Measurements from ENCODE around the gene CCDC85A. TPM values are rescaled to one million over a fixed set of nuclear protein-coding genes. Genes with fewer than 3 reads are reported as not detected.

CCDC85A gene
- total RNA-seq, 1 donor from 2014 or later, result 1.7 TPM

DNA sequence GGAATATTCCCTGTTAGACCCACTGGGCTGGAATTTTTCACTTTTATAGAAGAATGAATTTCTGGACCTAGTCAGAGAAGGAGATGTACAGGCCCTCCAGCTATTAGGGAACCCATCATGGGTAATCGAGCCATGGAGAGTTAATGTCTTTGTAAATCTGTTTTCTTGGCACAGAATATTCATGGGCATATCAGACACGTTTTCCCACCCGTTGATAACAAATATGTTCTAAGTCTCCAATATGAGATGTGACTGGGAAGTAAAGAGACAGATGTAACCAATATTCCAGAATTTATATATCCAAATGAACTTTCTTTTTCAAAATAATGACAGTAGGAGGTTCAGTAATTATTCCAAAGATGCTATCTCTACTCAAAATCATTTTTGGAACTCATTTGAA is 38.7 kb downstream of the CCDC85A start:
- Mint-ChIP-seq H3K36me3 (ENCODE audit: unreplicated experiment) (peaks cover 2% of the 10 kb centered on the region), H3K27ac (ENCODE audit: unreplicated experiment) (no peak overlapping the region), H3K4me1 (ENCODE audit: unreplicated experiment) (peaks cover 5% of the 10 kb centered on the region), H3K4me3 (ENCODE audit: unreplicated experiment) (no peak overlapping the region), H3K9me3 (ENCODE audit: unreplicated experiment) (peaks cover 5% of the 10 kb centered on the region), H3K27me3 (ENCODE audit: unreplicated experiment) (no peaks in the 10 kb centered on the region)
- TF ChIP-seq CTCF (IDR thresholded peaks at IDR 0.05), result no peak
- no peak for DNase-seq (ENCODE audit: extremely low spot score, unreplicated experiment)

- peaks cover 6% of the 10 kb centered on the region for H3K4me1 Mint-ChIP-seq (ENCODE audit: unreplicated experiment)
- no peak overlapping the region for H3K4me3 Mint-ChIP-seq (ENCODE audit: unreplicated experiment)
- H3K9me3 Mint-ChIP-seq (ENCODE audit: unreplicated experiment), result peaks cover 5% of the 10 kb centered on the region
- peaks cover 2% of the 10 kb centered on the region for H3K36me3 Mint-ChIP-seq (ENCODE audit: unreplicated experiment)
- no peak overlapping the region for H3K27ac Mint-ChIP-seq (ENCODE audit: unreplicated experiment)
- no peaks in the 10 kb centered on the region for H3K27me3 Mint-ChIP-seq (ENCODE audit: unreplicated experiment)
- no peak for DNase-seq (ENCODE audit: extremely low spot score, unreplicated experiment)
- TF ChIP-seq CTCF (IDR thresholded peaks at IDR 0.05), result no peak
Observed at GRCh38 chr2:56224316-56224715, 40.5 kb downstream of the CCDC85A start.

GRCh38 chr2:56227811-56228210 is 44.0 kb downstream of the CCDC85A start:
- no peaks in the 10 kb centered on the region for H3K9me3 Mint-ChIP-seq (ENCODE audit: unreplicated experiment)
- H3K27me3 Mint-ChIP-seq (ENCODE audit: unreplicated experiment), result no peaks in the 10 kb centered on the region
- no peak overlapping the region for H3K27ac Mint-ChIP-seq (ENCODE audit: unreplicated experiment)
- H3K36me3 Mint-ChIP-seq (ENCODE audit: unreplicated experiment), result peaks cover 2% of the 10 kb centered on the region
- no peak for TF ChIP-seq CTCF (IDR thresholded peaks at IDR 0.05)
- peaks cover 7% of the 10 kb centered on the region for H3K4me1 Mint-ChIP-seq (ENCODE audit: unreplicated experiment)
- H3K4me3 Mint-ChIP-seq (ENCODE audit: unreplicated experiment), result no peak overlapping the region
- no peak for DNase-seq (ENCODE audit: extremely low spot score, unreplicated experiment)

- no peak for DNase-seq (ENCODE audit: extremely low spot score, unreplicated experiment)
- Mint-ChIP-seq H3K4me3 (ENCODE audit: unreplicated experiment) (no peak overlapping the region), H3K27me3 (ENCODE audit: unreplicated experiment) (no peaks in the 10 kb centered on the region), H3K36me3 (ENCODE audit: unreplicated experiment) (peaks cover 2% of the 10 kb centered on the region), H3K27ac (ENCODE audit: unreplicated experiment) (no peak overlapping the region), H3K4me1 (ENCODE audit: unreplicated experiment) (peaks cover 7% of the 10 kb centered on the region), H3K9me3 (ENCODE audit: unreplicated experiment) (no peaks in the 10 kb centered on the region)
- no peak for TF ChIP-seq CTCF (IDR thresholded peaks at IDR 0.05)
Observed at GRCh38 chr2:56229397-56230060, 45.7 kb downstream of the CCDC85A start.

GRCh38 chr2:56230156-56230555 is 46.4 kb downstream of the CCDC85A start:
- H3K4me3 Mint-ChIP-seq (ENCODE audit: unreplicated experiment), result no peak overlapping the region
- no peak overlapping the region for H3K27ac Mint-ChIP-seq (ENCODE audit: unreplicated experiment)
- DNase-seq (ENCODE audit: extremely low spot score, unreplicated experiment), result no peak

More at GRCh38 chr2:56230156-56230555, 46.4 kb downstream of the CCDC85A start:
- no peaks in the 10 kb centered on the region for H3K9me3 Mint-ChIP-seq (ENCODE audit: unreplicated experiment)
- H3K4me1 Mint-ChIP-seq (ENCODE audit: unreplicated experiment), result peaks cover 7% of the 10 kb centered on the region
- TF ChIP-seq CTCF (IDR thresholded peaks at IDR 0.05), result no peak
- peaks cover 2% of the 10 kb centered on the region for H3K36me3 Mint-ChIP-seq (ENCODE audit: unreplicated experiment)
- no peaks in the 10 kb centered on the region for H3K27me3 Mint-ChIP-seq (ENCODE audit: unreplicated experiment)

Measured in osteocyte (in vitro differentiated cells).